Lower leg skin (tissue), 4 donors: ENCODE data around the gene KCMF1. TPM values are rescaled to one million over a fixed set of nuclear protein-coding genes. Genes with fewer than 3 reads are reported as not detected.

Experiments used
- DNase-seq, 2 donors: peaks; one replicate each; pipeline ENCODE4 v3.0.0-alpha.2; 2019; ENCODE audit warnings: low spot score in 2 of 2
- H3K4me3 ChIP-seq: fragments of 200-600 bp; sonication (generic); 2 replicates; pipeline ENCODE4 v1.5.1; 2017; ENCODE audit warnings: mild to moderate bottlenecking, low read depth; ENCODE audit not compliant: poor library complexity, severe bottlenecking
- CTCF ChIP-seq, 3 donors: fragments of 450-650 bp; IDR thresholded peaks; one replicate each; pipeline ENCODE4 v1.5.1; 2016; ENCODE audit warnings: antibody characterized with exemption in 3 of 3, mild to moderate bottlenecking in 3 of 3, moderate library complexity in 2 of 3
- POLR2A ChIP-seq, 2 donors: fragments of 450-650 bp; IDR thresholded peaks; one replicate each; pipeline ENCODE4 v1.6.1; 2016 to 2017; ENCODE audit warnings: antibody characterized with exemption in 2 of 2, mild to moderate bottlenecking in 1 of 2, moderate library complexity in 1 of 2
- WGBS, 2 donors: methylation state at CpG; one replicate each; pipeline ENCODE4 v1.1.5; 2018; 5-methylcytosine and 5-hydroxymethylcytosine counted together
- intact Hi-C: fragments of 100-400 bp; cut with DNase I; formaldehyde crosslinking; loops from one replicate; pipeline ENCODE4 v1.15.0; 2023; ENCODE audit warnings: low total_unique reads
- total RNA-seq, 4 donors: library from RNA; depleted of rRNA; stranded (reverse); fragments of >200 nt; gene quantifications; one replicate each; pipeline ENCODE4 v1.1.0, GENCODE V29; 2016

KCMF1 gene
- total RNA-seq, 4 donors from 2014 or later: 35.2 to 51.7 (median 39.9) TPM

- intact Hi-C loops: no loop called here
- 91 to 95% methylated on average over 5 of the region's 5 CpGs for WGBS, 2 donors
- DNase-seq: no peak
- H3K4me3 ChIP-seq: no peak overlapping the region
- TF ChIP-seq POLR2A (IDR thresholded peaks at IDR 0.05) (no peak), CTCF (IDR thresholded peaks at IDR 0.05) (no peak)
Measured at GRCh38 chr2:85022232-85022631, 51.3 kb downstream of the KCMF1 start.

GRCh38 chr2:85024372-85025047, 53.5 kb downstream of the KCMF1 start:
- WGBS, 2 donors: 87% methylated on average over 8 of the region's 8 CpGs
- intact Hi-C loops: no loop called here
- no peak for DNase-seq
- H3K4me3 ChIP-seq: no peak overlapping the region
- TF ChIP-seq POLR2A (IDR thresholded peaks at IDR 0.05) (no peak), CTCF (IDR thresholded peaks at IDR 0.05) (no peak)

- no peak for DNase-seq
- 93 to 99% methylated on average over 5 of the region's 5 CpGs for WGBS, 2 donors
- no peak overlapping the region for H3K4me3 ChIP-seq
- intact Hi-C loops: no loop called here
- TF ChIP-seq POLR2A (IDR thresholded peaks at IDR 0.05) (no peak), CTCF (IDR thresholded peaks at IDR 0.05) (no peak)
Measured at GRCh38 chr2:85032621-85033020, 61.7 kb downstream of the KCMF1 start.

GRCh38 chr2:85033388-85033787, 62.4 kb downstream of the KCMF1 start:
- TF ChIP-seq POLR2A (IDR thresholded peaks at IDR 0.05): no peak
- no peak for TF ChIP-seq CTCF (IDR thresholded peaks at IDR 0.05)
- intact Hi-C loops: no loop called here
- no peak for DNase-seq
- 90% methylated on average over 2 of the region's 2 CpGs for WGBS, 2 donors
- no peak overlapping the region for H3K4me3 ChIP-seq

- intact Hi-C loops: no loop called here
- WGBS, 2 donors: 86 to 94% methylated on average over 2 of the region's 2 CpGs
- no peak for TF ChIP-seq POLR2A (IDR thresholded peaks at IDR 0.05)
- TF ChIP-seq CTCF (IDR thresholded peaks at IDR 0.05): no peak
- DNase-seq: no peak
- no peak overlapping the region for H3K4me3 ChIP-seq
Measured at GRCh38 chr2:85034158-85034557, 63.2 kb downstream of the KCMF1 start.

GRCh38 chr2:85037622-85038021, 66.7 kb downstream of the KCMF1 start:
- TF ChIP-seq POLR2A (IDR thresholded peaks at IDR 0.05): no peak
- TF ChIP-seq CTCF (IDR thresholded peaks at IDR 0.05): no peak
- intact Hi-C loops: no loop called here

More at GRCh38 chr2:85037622-85038021, 66.7 kb downstream of the KCMF1 start:
- 94% methylated on average over 7 of the region's 7 CpGs for WGBS, 2 donors
- no peak overlapping the region for H3K4me3 ChIP-seq
- DNase-seq: no peak
